DND-41 (cell line): ENCODE measurements around the gene FAM110A.

ENCODE experiments used
- ATAC-seq: fragments of 200-7000 bp; cut with Tn5 transposase; 3 replicates; pipeline ENCODE4 v1.9.1; 2021; ENCODE audit warnings: low read depth; ENCODE audit not compliant: insufficient read depth
- DNase-seq: peaks from one replicate; pipeline ENCODE4 v3.0.0-alpha.2; 2020
- H2AFZ ChIP-seq: 2 replicates; pipeline ENCODE4 v1.6.0; 2012; ENCODE audit warnings: low read depth, low read length
- H3K27ac ChIP-seq: 2 replicates; pipeline ENCODE4 v1.5.1; 2012; ENCODE audit warnings: low read length, inconsistent platforms
- H3K27me3 ChIP-seq: fragments of 200-600 bp; sonication (generic); 2 replicates; pipeline ENCODE4 v1.6.0; 2012; ENCODE audit warnings: low read length, mild to moderate bottlenecking, inconsistent platforms; ENCODE audit not compliant: insufficient read depth, poor library complexity
- H3K36me3 ChIP-seq: 2 replicates; pipeline ENCODE4 v1.5.1; 2012; ENCODE audit warnings: low read length, inconsistent platforms; ENCODE audit not compliant: insufficient read depth
- H3K4me1 ChIP-seq: 2 replicates; pipeline ENCODE4 v1.5.1; 2012; ENCODE audit warnings: mild to moderate bottlenecking, low read length; ENCODE audit not compliant: insufficient read depth
- H3K4me2 ChIP-seq: 2 replicates; pipeline ENCODE4 v1.6.0; 2012; ENCODE audit warnings: mild to moderate bottlenecking, moderate library complexity, low read length, inconsistent platforms; ENCODE audit not compliant: insufficient read depth
- H3K4me3 ChIP-seq, 2 experiments: fragments of 200-600 bp in 1 of 2; shearing (Covaris generic) in 1 of 2; 2 replicates each; pipeline ENCODE4 v1.5.1; 2012 to 2016; ENCODE audit warnings: inconsistent platforms in 2 of 2, low read length in 2 of 2, mild to moderate bottlenecking in 2 of 2, low read depth in 1 of 2, moderate library complexity in 1 of 2
- H3K79me2 ChIP-seq: 2 replicates; pipeline ENCODE4 v1.6.0; 2012; ENCODE audit warnings: low read length, inconsistent platforms; ENCODE audit not compliant: insufficient read depth
- H3K9ac ChIP-seq: 2 replicates; pipeline ENCODE4 v1.6.0; 2012; ENCODE audit warnings: low read depth, mild to moderate bottlenecking, inconsistent platforms, low read length, moderate library complexity
- H3K9me3 ChIP-seq: 2 replicates; pipeline ENCODE4 v1.5.1; 2012; ENCODE audit warnings: low read length, moderate library complexity, mild to moderate bottlenecking, inconsistent platforms; ENCODE audit not compliant: insufficient read depth, severe bottlenecking
- H4K20me1 ChIP-seq: 2 replicates; pipeline ENCODE4 v1.6.0; 2012; ENCODE audit warnings: low read length; ENCODE audit not compliant: insufficient read depth
- EZH2 ChIP-seq: IDR thresholded peaks from 3 replicates; pipeline ENCODE4 v1.6.1; 2012; ENCODE audit warnings: borderline replicate concordance, low read depth, mild to moderate bottlenecking, moderate library complexity, low read length, inconsistent platforms; ENCODE audit not compliant: severe bottlenecking
- TF ChIP-seq, protein P1 (sequence below): IDR thresholded peaks from 2 replicates; pipeline ENCODE4 v1.5.1; 2012; ENCODE audit warnings: borderline replicate concordance, low read length, moderate library complexity, mild to moderate bottlenecking; ENCODE audit not compliant: poor library complexity, severe bottlenecking; ENCODE audit errors: extremely low read depth

FAM110A gene

DNA sequence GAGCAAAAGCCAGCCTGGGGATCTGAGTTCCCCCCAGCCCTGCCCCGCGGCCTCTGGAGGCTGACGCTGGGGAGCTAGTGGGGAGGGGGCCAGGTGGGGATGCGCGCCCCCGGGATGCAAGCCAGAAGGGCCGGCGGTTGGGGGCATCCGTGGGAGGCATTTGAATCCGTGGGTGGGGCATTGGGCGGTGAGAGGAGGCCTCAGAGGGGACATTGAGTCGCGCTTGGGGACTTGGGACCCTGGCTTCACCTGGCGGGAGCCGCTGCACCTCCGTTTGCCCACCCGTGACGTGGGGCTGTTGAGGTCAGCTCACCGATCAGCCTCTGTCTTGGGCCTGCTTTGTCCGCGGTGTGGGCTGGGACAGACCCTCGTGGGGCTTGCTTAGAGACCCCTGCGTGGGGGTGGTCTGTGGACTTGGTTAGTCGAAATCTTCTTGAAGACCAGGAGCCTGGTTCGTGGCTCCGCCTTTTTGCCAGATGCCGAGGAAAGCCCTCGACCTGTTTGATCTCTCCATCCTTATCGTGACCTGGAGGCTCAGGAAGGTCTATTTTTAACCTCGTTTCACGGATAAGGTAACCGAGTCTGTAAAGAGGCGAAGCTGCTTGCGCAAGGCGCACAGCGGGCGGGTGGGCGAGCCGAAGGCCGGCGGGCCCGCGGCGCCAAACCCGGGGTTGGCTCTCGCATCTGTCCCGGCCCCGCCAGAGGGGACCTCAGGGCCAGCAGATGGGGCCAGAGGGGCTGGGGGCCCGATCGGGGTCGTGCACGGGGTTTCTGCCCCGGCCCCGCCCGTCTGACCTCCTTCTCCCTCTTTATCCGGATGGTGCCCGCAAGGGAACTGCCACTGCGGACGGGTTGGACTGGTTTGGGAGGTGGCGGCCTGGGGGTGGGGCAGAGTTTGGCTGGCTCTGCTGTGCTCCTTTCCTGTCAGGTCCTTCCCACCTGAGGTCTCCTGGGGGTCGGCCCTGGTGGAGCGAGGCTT is 8.3 kb downstream of the FAM110A start:
- H3K4me3 ChIP-seq, result no peak overlapping the region
- peaks cover 35% of the 10 kb centered on the region for H4K20me1 ChIP-seq
- DNase-seq (no peak), ATAC-seq (no peak)
- peaks cover 7% of the 10 kb centered on the region; the same call in 1 of the 2 replicates for H3K79me2 ChIP-seq
- peaks cover 19% of the 10 kb centered on the region for H3K36me3 ChIP-seq
- peaks cover 6% of the 10 kb centered on the region; the same call in 1 of the 2 replicates for H3K4me1 ChIP-seq
- H3K9me3 ChIP-seq, result no peaks in the 10 kb centered on the region
- TF ChIP-seq, protein P1, sequence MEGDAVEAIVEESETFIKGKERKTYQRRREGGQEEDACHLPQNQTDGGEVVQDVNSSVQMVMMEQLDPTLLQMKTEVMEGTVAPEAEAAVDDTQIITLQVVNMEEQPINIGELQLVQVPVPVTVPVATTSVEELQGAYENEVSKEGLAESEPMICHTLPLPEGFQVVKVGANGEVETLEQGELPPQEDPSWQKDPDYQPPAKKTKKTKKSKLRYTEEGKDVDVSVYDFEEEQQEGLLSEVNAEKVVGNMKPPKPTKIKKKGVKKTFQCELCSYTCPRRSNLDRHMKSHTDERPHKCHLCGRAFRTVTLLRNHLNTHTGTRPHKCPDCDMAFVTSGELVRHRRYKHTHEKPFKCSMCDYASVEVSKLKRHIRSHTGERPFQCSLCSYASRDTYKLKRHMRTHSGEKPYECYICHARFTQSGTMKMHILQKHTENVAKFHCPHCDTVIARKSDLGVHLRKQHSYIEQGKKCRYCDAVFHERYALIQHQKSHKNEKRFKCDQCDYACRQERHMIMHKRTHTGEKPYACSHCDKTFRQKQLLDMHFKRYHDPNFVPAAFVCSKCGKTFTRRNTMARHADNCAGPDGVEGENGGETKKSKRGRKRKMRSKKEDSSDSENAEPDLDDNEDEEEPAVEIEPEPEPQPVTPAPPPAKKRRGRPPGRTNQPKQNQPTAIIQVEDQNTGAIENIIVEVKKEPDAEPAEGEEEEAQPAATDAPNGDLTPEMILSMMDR, result no peak
- no peak for TF ChIP-seq EZH2
- H3K4me2 ChIP-seq, result no peak overlapping the region
- no peak overlapping the region for H3K9ac ChIP-seq
- no peak overlapping the region for H2AFZ ChIP-seq
- no peaks in the 10 kb centered on the region for H3K27me3 ChIP-seq
- H3K27ac ChIP-seq, result no peak overlapping the region

DNA sequence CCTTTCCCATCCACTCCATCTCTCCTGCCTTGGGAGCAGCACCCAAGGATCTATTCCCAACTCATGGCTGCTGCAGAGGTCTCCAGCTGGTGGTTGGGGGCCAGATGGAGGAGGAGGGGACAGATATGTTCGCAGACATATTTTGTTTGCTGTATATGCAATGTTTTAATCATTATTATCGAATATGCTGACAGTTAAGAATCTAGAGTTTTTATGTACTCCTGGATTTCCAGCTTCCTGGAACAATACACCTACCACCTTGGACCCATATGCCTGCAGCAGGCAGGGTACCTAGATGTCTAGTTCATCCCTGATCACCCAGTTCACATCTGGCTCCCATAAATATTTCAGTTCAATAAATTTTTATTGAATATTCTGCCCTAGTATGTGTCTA is 9.0 kb downstream of the FAM110A start:
- Histone ChIP-seq H3K4me3 (no peak overlapping the region), H3K79me2 (peaks cover 2% of the 10 kb centered on the region; the same call in 1 of the 2 replicates)

DNA sequence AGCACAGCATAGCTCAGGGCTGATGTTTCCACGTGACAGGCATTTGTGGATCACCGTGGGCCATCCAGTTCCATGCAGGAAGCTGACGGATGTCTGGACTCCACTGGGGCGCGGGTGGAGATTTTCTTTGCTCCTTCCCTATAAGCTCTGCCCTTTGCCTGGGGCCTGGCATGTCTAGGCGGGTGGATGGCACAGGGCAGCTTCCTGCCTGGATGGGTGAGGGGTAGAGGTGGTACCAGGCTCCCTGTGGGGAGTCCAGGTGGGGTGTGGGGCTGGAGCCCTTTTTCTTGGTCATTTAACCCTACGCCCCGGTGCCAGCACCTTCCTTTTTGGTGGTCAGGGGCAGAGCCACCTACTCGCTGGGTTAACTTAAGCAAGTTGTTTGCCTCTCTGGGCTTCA is 10.4 kb downstream of the FAM110A start:
- H3K36me3 ChIP-seq, result peaks cover 19% of the 10 kb centered on the region
- H3K4me1 ChIP-seq, result peaks cover 9% of the 10 kb centered on the region; the same call in 1 of the 2 replicates
- no peak overlapping the region for H3K4me2 ChIP-seq
- H3K27ac ChIP-seq, result no peak overlapping the region
- H3K79me2 ChIP-seq, result no peaks in the 10 kb centered on the region
- no peak for DNase-seq
- no peak for ATAC-seq
- TF ChIP-seq, protein P1, result no peak
- no peak for TF ChIP-seq EZH2
- no peak overlapping the region for H3K9ac ChIP-seq
- H3K4me3 ChIP-seq, result no peak overlapping the region
- peaks cover 40% of the 10 kb centered on the region for H4K20me1 ChIP-seq
- H3K27me3 ChIP-seq, result no peaks in the 10 kb centered on the region
- no peak overlapping the region for H2AFZ ChIP-seq
- no peaks in the 10 kb centered on the region for H3K9me3 ChIP-seq

More for the DNA sequence above, 9.0 kb downstream of the FAM110A start:
- no peak overlapping the region for H3K9ac ChIP-seq
- no peak overlapping the region for H2AFZ ChIP-seq
- peaks cover 19% of the 10 kb centered on the region for H3K36me3 ChIP-seq
- H3K27ac ChIP-seq, result no peak overlapping the region
- no peak for ATAC-seq
- no peak for TF ChIP-seq EZH2
- TF ChIP-seq, protein P1, result no peak
- no peak for DNase-seq
- H4K20me1 ChIP-seq, result peaks cover 38% of the 10 kb centered on the region
- no peaks in the 10 kb centered on the region for H3K27me3 ChIP-seq
- H3K9me3 ChIP-seq, result no peaks in the 10 kb centered on the region
- peaks cover 9% of the 10 kb centered on the region; the same call in 1 of the 2 replicates for H3K4me1 ChIP-seq
- no peak overlapping the region for H3K4me2 ChIP-seq
